Fibroblast of the aortic adventitia (primary cell): ENCODE data around the gene ADAM12. TPM values are rescaled to one million over a fixed set of nuclear protein-coding genes. Genes with fewer than 3 reads are reported as not detected.

Experiments used
- DNase-seq: peaks from one replicate; pipeline ENCODE4 v3.0.0-alpha.2; 2010; ENCODE audit warnings: low read depth
- H3K4me3 ChIP-seq: 2 replicates; pipeline ENCODE4 v1.5.1; 2011; ENCODE audit warnings: low read depth, mild to moderate bottlenecking, control low read depth, low read length, moderate library complexity
- CTCF ChIP-seq: IDR thresholded peaks from 2 replicates; pipeline ENCODE4 v1.5.1; 2011; ENCODE audit warnings: mild to moderate bottlenecking, low read length, control low read depth, inconsistent platforms; ENCODE audit not compliant: insufficient read depth
- total RNA-seq: library from RNA; depleted of rRNA; stranded (reverse); fragments of >200 nt; gene quantifications from 2 replicates; pipeline ENCODE4 v1.2.3, GENCODE V29; 2012; ENCODE audit warnings: low replicate concordance

The ADAM12 gene
- total RNA-seq, 1 donor, result 82.7 TPM

- TF ChIP-seq CTCF, result no peak
- no peak for DNase-seq
Measured at GRCh38 chr10:126334272-126334671, 54.0 kb downstream of the ADAM12 start.

DNA sequence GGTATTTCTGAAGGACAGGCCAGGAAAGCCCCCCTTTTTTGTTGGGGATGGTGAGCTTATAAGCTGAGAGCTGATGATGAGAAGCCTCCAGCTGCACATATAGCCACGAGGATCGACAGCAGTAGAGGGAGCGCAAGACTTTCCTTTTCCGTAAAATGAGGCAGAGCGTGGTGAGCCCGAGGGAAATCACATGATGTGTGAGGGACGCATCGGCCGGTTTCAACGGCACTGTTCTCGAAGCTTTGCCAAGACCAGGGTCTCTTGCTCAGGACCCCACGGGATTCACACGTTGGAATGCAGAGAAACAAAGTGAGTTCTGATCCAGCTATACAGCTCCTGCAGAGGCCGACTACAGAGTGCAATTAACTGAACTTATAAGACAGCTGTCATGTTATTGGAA, 55.7 kb downstream of the ADAM12 start:
- no peak for DNase-seq
- H3K4me3 ChIP-seq, result no peak overlapping the region
- no peak for TF ChIP-seq CTCF

More at GRCh38 chr10:126334272-126334671, 54.0 kb downstream of the ADAM12 start:
- no peak overlapping the region for H3K4me3 ChIP-seq

DNA sequence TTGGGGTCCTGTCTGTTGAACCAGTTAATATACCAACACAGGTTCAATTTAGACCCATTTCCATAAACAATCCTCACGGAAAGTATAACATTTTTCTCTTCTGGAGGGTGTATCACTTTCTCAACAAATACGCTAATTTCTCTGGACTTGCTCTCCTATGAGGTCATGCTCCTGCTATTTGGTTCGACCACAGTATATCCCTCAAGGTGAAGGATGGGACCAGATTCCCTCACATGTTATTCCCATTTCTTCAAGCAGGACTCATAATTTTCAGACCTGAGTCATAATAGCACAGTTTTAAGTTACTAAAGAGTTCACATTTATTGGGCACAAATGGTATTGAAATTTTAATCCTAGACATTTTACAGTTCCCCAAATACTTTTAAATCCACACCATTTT, 57.2 kb downstream of the ADAM12 start:
- DNase-seq, result no peak
- no peak overlapping the region for H3K4me3 ChIP-seq
- no peak for TF ChIP-seq CTCF

DNA sequence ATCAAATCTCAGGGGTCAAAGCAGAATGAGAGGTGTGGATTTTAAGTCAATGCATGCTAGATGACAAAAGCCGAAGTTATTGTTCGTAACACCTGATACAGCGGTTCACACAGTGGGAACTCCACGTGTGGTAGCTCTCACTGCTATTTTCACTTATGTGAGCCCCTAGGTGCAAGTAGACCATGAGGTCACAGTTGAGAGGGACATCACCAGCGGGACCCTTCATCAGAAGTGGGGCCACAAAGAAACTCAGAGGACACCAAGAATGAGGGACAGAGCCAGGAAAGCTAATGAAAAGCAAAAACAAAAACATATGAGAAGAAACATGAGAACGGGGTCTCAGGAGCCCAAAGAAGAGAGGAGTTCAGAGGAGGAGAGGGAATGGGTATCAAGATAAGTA, 63.5 kb downstream of the ADAM12 start:
- DNase-seq, result no peak

DNA sequence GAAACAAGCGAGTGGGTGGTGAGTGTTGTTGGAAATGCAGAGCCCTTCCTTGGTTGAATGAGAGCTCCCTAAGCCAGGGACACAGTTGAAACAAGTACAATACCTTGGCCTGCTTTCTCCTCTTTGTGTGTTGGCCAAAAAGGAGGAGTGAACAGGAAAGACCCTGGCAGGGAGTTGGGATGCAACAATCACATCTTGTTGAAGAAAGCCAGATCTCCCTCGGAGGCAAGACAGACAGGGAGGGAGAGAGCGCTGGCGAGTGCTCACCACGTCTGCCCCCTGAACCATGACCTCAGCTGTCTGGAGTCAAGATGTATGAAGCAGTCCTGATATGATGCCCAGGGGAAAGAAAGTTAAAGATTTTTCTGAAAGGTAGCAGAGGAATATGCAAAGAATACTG, 66.8 kb downstream of the ADAM12 start:
- DNase-seq, result peak; percentile 75
- no peak for TF ChIP-seq CTCF
- H3K4me3 ChIP-seq, result no peak overlapping the region

More for the DNA sequence above, 63.5 kb downstream of the ADAM12 start:
- no peak for TF ChIP-seq CTCF
- no peak overlapping the region for H3K4me3 ChIP-seq

GRCh38 chr10:126317751-126318150, 70.5 kb downstream of the ADAM12 start:
- no peak overlapping the region for H3K4me3 ChIP-seq
- DNase-seq, result peak; percentile 28
- TF ChIP-seq CTCF, result no peak

DNA sequence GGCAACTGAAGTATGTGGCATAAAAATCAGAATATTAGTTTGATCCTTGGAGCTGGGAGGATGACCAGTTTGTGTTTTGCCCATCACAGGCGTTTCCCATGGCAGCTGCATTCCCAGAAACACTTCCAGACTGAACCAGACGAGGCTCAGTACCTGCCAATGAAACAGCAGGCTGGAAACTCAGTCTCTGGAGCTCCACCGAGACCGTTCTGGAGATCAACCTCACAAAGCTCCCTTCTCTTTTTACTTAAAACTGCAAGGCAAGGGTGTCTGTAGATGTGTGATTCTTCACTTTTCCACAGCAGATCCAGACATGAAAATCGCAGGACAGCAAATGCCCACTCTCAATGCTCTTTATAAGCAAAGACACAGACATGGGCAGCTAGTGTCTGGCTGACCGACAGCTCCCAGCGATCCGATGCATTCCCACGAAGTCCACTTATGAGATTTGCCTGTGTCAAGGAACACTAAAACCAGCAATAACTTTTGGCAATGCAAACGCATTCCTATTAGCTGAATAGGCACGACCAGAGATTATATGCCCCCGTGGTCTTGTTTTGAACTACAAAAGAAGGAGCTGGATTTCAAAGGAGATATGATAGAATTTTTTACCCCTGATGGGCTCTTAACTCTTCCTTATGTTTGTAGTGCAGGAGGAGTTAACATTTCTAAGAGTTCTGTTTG, 72.6 kb downstream of the ADAM12 start:
- H3K4me3 ChIP-seq, result peak overlapping the region; percentile 34
- peak; percentile 95 for DNase-seq
- TF ChIP-seq CTCF, result peak; percentile 8
